HepG2 (cell line): Measurements from ENCODE around the gene SMTNL2. TPM values are rescaled to one million over a fixed set of nuclear protein-coding genes. Genes with fewer than 3 reads are reported as not detected.

Source experiments
- ATAC-seq: fragments of 200-7000 bp; cut with Tn5 transposase; 3 replicates; pipeline ENCODE4 v1.9.1; 2020; ENCODE audit warnings: mild to moderate bottlenecking, moderate library complexity
- BruUV-seq: library from RNA; stranded (reverse); fragments of 400-500 nt; replicated peaks from 2 replicates; lab custom pipeline; 2021; lab: Mats Ljungman, UMichigan
- CTCF ChIA-PET: fragments of 300-600 bp; formaldehyde crosslinking; extraction: SDS; loops from one replicate; lab custom pipeline; 2021; ENCODE audit warnings: low total read pairs, inconsistent platforms, low intra/inter-chr PET ratio; lab: Yijun Ruan, JAX
- POLR2A ChIA-PET: fragments of 350-600 bp; sonication (Branson Sonifier 250); formaldehyde crosslinking; loops from one replicate; lab custom pipeline; 2020; ENCODE audit warnings: antibody characterized with exemption, inconsistent platforms; lab: Yijun Ruan, JAX
- DNase-seq: peaks from one replicate; pipeline ENCODE4 v3.0.0-alpha.2; 2015; ENCODE audit warnings: low spot score
- FAIRE-seq: peaks from 3 replicates; lab custom pipeline; 2011; peaks lifted over from hg19 to GRCh38; lab: Jason Lieb, UNC
- H2AFZ ChIP-seq: one replicate; pipeline ENCODE4 v1.6.1; 2011; ENCODE audit warnings: low read length, inconsistent platforms
- H3K27ac ChIP-seq: fragments of 300-600 bp; 3 replicates; pipeline ENCODE4 v1.8.0; 2011; ENCODE audit warnings: mixed run types, mild to moderate bottlenecking, mixed read lengths, low read length, inconsistent platforms; ENCODE audit not compliant: insufficient read depth; ENCODE audit errors: extremely low read length
- H3K27me3 ChIP-seq, 2 experiments: fragments of 200-600 bp in 1 of 2; 2 replicates in 1 of 2; 3 replicates in 1 of 2; pipeline versions ENCODE4 v1.6.0 to v1.8.0; 2011; ENCODE audit warnings: low read length in 2 of 2, mild to moderate bottlenecking in 2 of 2, moderate library complexity in 2 of 2, inconsistent platforms in 1 of 2; ENCODE audit not compliant: insufficient read depth in 2 of 2, control insufficient read depth in 1 of 2
- H3K36me3 ChIP-seq, 2 experiments: fragments of 200-600 bp in 1 of 2; replicated peaks in 1 of 2; 2 replicates in 1 of 2; 3 replicates in 1 of 2; pipeline versions ENCODE4 v1.5.1 to v1.8.0; 2011; ENCODE audit warnings: low read length in 2 of 2, inconsistent platforms in 1 of 2; ENCODE audit not compliant: insufficient read depth in 2 of 2, control insufficient read depth in 1 of 2
- H3K4me1 ChIP-seq: 2 replicates; pipeline ENCODE4 v1.5.1; 2012; ENCODE audit warnings: low read length, inconsistent platforms; ENCODE audit not compliant: insufficient read depth
- H3K4me2 ChIP-seq: 2 replicates; pipeline ENCODE4 v1.6.0; 2011; ENCODE audit warnings: low read depth, low read length, inconsistent platforms
- H3K4me3 ChIP-seq, 3 experiments: fragments of 200-600 bp in 1 of 3; sonication (generic), shearing (Covaris generic) in 1 of 3; replicated peaks in 1 of 3; 2 replicates each; pipeline ENCODE4 v1.5.1; 2011 to 2016; ENCODE audit warnings: low read length in 3 of 3, inconsistent platforms in 2 of 3, low read depth in 2 of 3, mild to moderate bottlenecking in 2 of 3, control low read depth in 1 of 3, mixed read lengths in 1 of 3; ENCODE audit not compliant: insufficient read depth in 1 of 3
- H3K79me2 ChIP-seq: one replicate; pipeline ENCODE4 v1.6.1; 2011; ENCODE audit warnings: low read length, inconsistent platforms; ENCODE audit not compliant: insufficient read depth
- H3K9ac ChIP-seq: 2 replicates; pipeline ENCODE4 v1.6.0; 2011; ENCODE audit warnings: mild to moderate bottlenecking, low read depth, low read length, inconsistent platforms; ENCODE audit not compliant: insufficient read depth
- H3K9me3 ChIP-seq: 2 replicates; pipeline ENCODE4 v1.5.1; 2012; ENCODE audit warnings: mild to moderate bottlenecking, low read length
- H4K20me1 ChIP-seq: 2 replicates; pipeline ENCODE4 v1.6.0; 2011; ENCODE audit warnings: inconsistent platforms, mild to moderate bottlenecking, low read length, moderate library complexity; ENCODE audit not compliant: insufficient read depth
- AKAP8 ChIP-seq: sonication (generic); formaldehyde crosslinking; IDR thresholded peaks from 2 replicates; pipeline ENCODE4 v1.5.1; 2020; ENCODE audit warnings: mild to moderate bottlenecking, missing genetic modification reagents
- HDAC2 ChIP-seq: sonication (generic); formaldehyde crosslinking; IDR thresholded peaks from 2 replicates; pipeline ENCODE4 v1.4.0; 2020; ENCODE audit warnings: missing genetic modification reagents
- KDM1A ChIP-seq: IDR thresholded peaks from 2 replicates; pipeline ENCODE4 v1.6.1; 2016; ENCODE audit warnings: missing compliant biosample characterization
- MEIS2 ChIP-seq: sonication (generic); formaldehyde crosslinking; IDR thresholded peaks from 2 replicates; pipeline ENCODE4 v1.9.0; 2021; ENCODE audit warnings: mild to moderate bottlenecking, missing genetic modification reagents
- RELA ChIP-seq: sonication (generic); formaldehyde crosslinking; IDR thresholded peaks from 2 replicates; pipeline ENCODE4 v1.4.0; 2020; ENCODE audit warnings: missing genetic modification reagents
- SKI ChIP-seq: fragments of 450-650 bp; IDR thresholded peaks from one replicate; pipeline ENCODE4 v1.6.1; 2018; ENCODE audit warnings: mild to moderate bottlenecking; ENCODE audit not compliant: partially characterized antibody
- ZFP90 ChIP-seq: sonication (generic); formaldehyde crosslinking; IDR thresholded peaks from 2 replicates; pipeline ENCODE4 v1.8.0; 2022; ENCODE audit warnings: missing genetic modification reagents, mild to moderate bottlenecking, inconsistent platforms, borderline replicate concordance
- ZNF431 ChIP-seq: sonication (generic); formaldehyde crosslinking; IDR thresholded peaks from 2 replicates; pipeline ENCODE4 v1.9.0; 2022; ENCODE audit warnings: missing genetic modification reagents, low read depth, mild to moderate bottlenecking, borderline replicate concordance
- ZSCAN21 ChIP-seq: sonication (generic); formaldehyde crosslinking; IDR thresholded peaks from 2 replicates; pipeline ENCODE4 v1.8.0; 2022; ENCODE audit warnings: mild to moderate bottlenecking, missing genetic modification reagents, moderate library complexity, borderline replicate concordance
- ZSCAN30 ChIP-seq: sonication (generic); formaldehyde crosslinking; IDR thresholded peaks from 2 replicates; pipeline ENCODE4 v1.5.0; 2020; ENCODE audit warnings: mild to moderate bottlenecking, missing genetic modification reagents
- WGBS: methylation state at CpG from one replicate; pipeline ENCODE4 v1.1.6; 2017; ENCODE audit warnings: low lambda C conversion rate; 5-methylcytosine and 5-hydroxymethylcytosine counted together
- in situ Hi-C: cut with HindIII; loops from 2 replicates; pipeline ENCODE4 v1.10.0; 2017; ENCODE audit warnings: low pct_unique_long_range_greater_than_20kb; ENCODE audit not compliant: extremely low pct_ligation_motif_present
- intact Hi-C: fragments of 100-400 bp; cut with micrococcal nuclease; formaldehyde crosslinking; loops from one replicate; pipeline ENCODE4 v1.10.0; 2022; ENCODE audit not compliant: unreplicated experiment
- polyA plus RNA-seq, 8 experiments: library from polyadenylated mRNA; depleted of rRNA in 3 of 8; stranded (reverse) in 7 of 8; unstranded in 1 of 8; fragments of >200 nt; fragmentation: Illumina TruSeq in 4 of 8; extraction: Trizol in 4 of 8; gene quantifications; 2 replicates each; pipeline versions ENCODE4 v1.2.1 to v1.2.3, GENCODE V29; 2011 to 2016; ENCODE audit warnings: low read depth in 4 of 8, missing spikeins in 1 of 8, mixed read lengths in 1 of 8; ENCODE audit not compliant: insufficient read depth in 1 of 8
- total RNA-seq, 5 experiments: library from RNA; depleted of rRNA; stranded (reverse); fragments of >200 nt; fragmentation: Illumina TruSeq; extraction: Trizol; gene quantifications; 2 replicates each; pipeline ENCODE4 v1.2.3, GENCODE V29; 2016; ENCODE audit warnings: low read depth in 1 of 5
- TF ChIP-seq, protein P1 (sequence below): sonication (generic); formaldehyde crosslinking; IDR thresholded peaks from 2 replicates; pipeline ENCODE4 v1.5.1; 2020; ENCODE audit warnings: mild to moderate bottlenecking, missing genetic modification reagents, moderate library complexity
- TF ChIP-seq, protein P2 (sequence below): sonication (generic); formaldehyde crosslinking; IDR thresholded peaks from 2 replicates; pipeline ENCODE4 v1.4.0; 2020; ENCODE audit warnings: missing genetic modification reagents
- TF ChIP-seq, protein P3 (sequence below): sonication (generic); formaldehyde crosslinking; IDR thresholded peaks from 2 replicates; pipeline ENCODE4 v1.8.0; 2022; ENCODE audit warnings: missing genetic modification reagents, mild to moderate bottlenecking, inconsistent platforms, borderline replicate concordance

SMTNL2 gene
- total and polyA plus RNA-seq, 2 of the 13 experiments (the other 11 are each of a cell fraction or from before 2014, with no cell fraction given) = 0.41 to 5.1 TPM

DNA sequence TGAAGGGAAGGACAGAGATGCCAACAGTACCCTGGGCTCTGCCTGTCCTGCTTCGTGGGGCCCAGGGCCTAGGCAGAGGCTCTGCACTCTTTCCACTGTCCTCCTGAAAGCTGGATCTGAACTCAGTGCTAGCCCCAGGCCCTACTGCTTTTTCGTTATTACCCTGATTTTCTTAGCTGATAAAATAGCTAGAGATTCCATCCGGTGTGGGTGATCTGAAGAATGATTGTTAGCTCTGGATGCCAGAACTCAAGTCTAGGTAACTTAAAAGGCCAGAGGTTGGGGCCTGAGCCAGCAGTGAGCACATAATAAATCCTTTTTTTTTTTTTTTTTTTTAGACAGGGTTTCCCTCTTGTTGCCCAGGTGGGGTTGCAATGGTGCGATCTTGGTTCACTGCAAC lies 27.3 kb upstream of the SMTNL2 start (continued):
- TF ChIP-seq KDM1A = no peak

DNA sequence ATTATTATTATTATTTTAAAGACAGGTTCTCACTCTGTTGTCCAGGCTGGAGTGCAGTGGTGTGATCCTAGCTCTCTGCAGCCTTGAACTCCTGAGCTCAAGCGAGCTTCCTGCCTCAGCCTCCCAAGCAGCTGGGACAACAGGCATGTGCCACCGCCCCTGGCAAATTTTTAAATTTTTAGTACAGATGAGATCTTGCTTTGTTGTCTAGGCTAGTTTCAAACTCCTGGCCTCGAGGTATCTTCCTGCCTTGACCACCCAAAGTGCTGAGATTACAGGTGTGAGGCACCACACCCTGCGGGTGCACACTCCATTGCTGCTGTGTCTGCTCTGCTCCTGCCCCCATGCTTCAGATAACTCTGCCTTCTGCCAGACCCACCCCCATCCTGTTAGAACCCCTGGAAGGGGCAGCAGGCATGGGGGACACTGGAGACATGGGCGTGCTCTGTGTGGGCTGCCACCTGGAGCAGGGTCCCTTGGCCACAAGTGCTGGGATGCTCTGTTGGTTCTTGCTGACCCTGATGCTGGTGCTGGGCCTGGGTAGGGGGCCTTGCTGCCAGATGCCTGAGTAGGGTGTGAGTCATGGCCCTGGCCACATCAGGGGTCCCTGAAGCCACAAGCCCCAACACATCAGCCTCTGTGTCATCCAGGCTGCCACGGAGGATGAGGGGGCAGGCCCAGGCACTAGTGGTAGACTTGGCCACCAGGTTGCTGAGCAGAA lies 26.5 kb upstream of the SMTNL2 start:
- no peaks in the 10 kb centered on the region for H3K27me3 ChIP-seq
- no peaks in the 10 kb centered on the region for H4K20me1 ChIP-seq
- no peak overlapping the region for H3K27ac ChIP-seq
- no peak for DNase-seq
- no peak for FAIRE-seq
- peaks cover 66% of the 10 kb centered on the region for H3K4me1 ChIP-seq
- no peak overlapping the region for H2AFZ ChIP-seq
- ATAC-seq = no peak
- POLR2A ChIA-PET = interaction anchor here (0.8 to 3.2 kb wide), 2 partner anchors 9 to 19 kb away, joined by 3 to 21 read pairs; no protein-coding TSS in a partner anchor
- peaks cover 2 to 9% of the 10 kb centered on the region in 2 experiments; a peak in 3 of 5 replicates for H3K36me3 ChIP-seq
- H3K9ac ChIP-seq = no peak overlapping the region
- WGBS = 64% methylated on average over 6 of the region's 6 CpGs
- in situ Hi-C loops (loop anchor here (10.0 kb wide), 1 partner anchor 337 kb away; the partner anchor contains the start of gene C17orf107), intact Hi-C loops (no loop called here)
- no TSS peak for BruUV-seq
- no peak overlapping the region for H3K4me2 ChIP-seq
- CTCF ChIA-PET = no interaction called here
- H3K4me3 ChIP-seq = no peak overlapping the region
- H3K79me2 ChIP-seq = peaks cover 16% of the 10 kb centered on the region
- no peaks in the 10 kb centered on the region for H3K9me3 ChIP-seq
- TF ChIP-seq ZNF431 (CRISPR knock-in tag) = no peak
- no peak for TF ChIP-seq MEIS2 (CRISPR knock-in tag)
- TF ChIP-seq RELA (CRISPR knock-in tag) = no peak
- TF ChIP-seq, protein P1, sequence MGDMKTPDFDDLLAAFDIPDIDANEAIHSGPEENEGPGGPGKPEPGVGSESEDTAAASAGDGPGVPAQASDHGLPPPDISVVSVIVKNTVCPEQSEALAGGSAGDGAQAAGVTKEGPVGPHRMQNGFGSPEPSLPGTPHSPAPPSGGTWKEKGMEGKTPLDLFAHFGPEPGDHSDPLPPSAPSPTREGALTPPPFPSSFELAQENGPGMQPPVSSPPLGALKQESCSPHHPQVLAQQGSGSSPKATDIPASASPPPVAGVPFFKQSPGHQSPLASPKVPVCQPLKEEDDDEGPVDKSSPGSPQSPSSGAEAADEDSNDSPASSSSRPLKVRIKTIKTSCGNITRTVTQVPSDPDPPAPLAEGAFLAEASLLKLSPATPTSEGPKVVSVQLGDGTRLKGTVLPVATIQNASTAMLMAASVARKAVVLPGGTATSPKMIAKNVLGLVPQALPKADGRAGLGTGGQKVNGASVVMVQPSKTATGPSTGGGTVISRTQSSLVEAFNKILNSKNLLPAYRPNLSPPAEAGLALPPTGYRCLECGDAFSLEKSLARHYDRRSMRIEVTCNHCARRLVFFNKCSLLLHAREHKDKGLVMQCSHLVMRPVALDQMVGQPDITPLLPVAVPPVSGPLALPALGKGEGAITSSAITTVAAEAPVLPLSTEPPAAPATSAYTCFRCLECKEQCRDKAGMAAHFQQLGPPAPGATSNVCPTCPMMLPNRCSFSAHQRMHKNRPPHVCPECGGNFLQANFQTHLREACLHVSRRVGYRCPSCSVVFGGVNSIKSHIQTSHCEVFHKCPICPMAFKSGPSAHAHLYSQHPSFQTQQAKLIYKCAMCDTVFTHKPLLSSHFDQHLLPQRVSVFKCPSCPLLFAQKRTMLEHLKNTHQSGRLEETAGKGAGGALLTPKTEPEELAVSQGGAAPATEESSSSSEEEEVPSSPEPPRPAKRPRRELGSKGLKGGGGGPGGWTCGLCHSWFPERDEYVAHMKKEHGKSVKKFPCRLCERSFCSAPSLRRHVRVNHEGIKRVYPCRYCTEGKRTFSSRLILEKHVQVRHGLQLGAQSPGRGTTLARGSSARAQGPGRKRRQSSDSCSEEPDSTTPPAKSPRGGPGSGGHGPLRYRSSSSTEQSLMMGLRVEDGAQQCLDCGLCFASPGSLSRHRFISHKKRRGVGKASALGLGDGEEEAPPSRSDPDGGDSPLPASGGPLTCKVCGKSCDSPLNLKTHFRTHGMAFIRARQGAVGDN (CRISPR knock-in tag) = no peak
- TF ChIP-seq AKAP8 (CRISPR knock-in tag) = no peak
- TF ChIP-seq, protein P2, sequence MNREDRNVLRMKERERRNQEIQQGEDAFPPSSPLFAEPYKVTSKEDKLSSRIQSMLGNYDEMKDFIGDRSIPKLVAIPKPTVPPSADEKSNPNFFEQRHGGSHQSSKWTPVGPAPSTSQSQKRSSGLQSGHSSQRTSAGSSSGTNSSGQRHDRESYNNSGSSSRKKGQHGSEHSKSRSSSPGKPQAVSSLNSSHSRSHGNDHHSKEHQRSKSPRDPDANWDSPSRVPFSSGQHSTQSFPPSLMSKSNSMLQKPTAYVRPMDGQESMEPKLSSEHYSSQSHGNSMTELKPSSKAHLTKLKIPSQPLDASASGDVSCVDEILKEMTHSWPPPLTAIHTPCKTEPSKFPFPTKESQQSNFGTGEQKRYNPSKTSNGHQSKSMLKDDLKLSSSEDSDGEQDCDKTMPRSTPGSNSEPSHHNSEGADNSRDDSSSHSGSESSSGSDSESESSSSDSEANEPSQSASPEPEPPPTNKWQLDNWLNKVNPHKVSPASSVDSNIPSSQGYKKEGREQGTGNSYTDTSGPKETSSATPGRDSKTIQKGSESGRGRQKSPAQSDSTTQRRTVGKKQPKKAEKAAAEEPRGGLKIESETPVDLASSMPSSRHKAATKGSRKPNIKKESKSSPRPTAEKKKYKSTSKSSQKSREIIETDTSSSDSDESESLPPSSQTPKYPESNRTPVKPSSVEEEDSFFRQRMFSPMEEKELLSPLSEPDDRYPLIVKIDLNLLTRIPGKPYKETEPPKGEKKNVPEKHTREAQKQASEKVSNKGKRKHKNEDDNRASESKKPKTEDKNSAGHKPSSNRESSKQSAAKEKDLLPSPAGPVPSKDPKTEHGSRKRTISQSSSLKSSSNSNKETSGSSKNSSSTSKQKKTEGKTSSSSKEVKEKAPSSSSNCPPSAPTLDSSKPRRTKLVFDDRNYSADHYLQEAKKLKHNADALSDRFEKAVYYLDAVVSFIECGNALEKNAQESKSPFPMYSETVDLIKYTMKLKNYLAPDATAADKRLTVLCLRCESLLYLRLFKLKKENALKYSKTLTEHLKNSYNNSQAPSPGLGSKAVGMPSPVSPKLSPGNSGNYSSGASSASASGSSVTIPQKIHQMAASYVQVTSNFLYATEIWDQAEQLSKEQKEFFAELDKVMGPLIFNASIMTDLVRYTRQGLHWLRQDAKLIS (CRISPR knock-in tag) = no peak
- no peak for TF ChIP-seq ZSCAN30 (CRISPR knock-in tag)
- no peak for TF ChIP-seq HDAC2 (CRISPR knock-in tag)
- TF ChIP-seq SKI = no peak
- TF ChIP-seq ZFP90 (CRISPR knock-in tag) = no peak
- TF ChIP-seq, protein P3, sequence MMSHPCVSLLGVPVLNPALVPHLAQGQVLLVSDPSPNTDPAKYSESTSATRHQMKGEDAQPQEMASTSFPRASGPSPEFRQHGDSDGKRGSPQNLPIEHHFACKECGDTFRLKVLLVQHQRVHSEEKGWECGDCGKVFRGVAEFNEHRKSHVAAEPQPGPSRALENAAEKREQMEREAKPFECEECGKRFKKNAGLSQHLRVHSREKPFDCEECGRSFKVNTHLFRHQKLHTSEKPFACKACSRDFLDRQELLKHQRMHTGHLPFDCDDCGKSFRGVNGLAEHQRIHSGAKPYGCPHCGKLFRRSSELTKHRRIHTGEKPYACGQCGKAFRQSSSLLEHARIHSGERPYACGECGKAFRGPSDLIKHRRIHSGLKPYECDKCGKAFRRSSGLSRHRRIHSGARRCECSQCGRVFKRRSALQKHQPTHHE (CRISPR knock-in tag) = no peak
- no peak for TF ChIP-seq ZSCAN21 (CRISPR knock-in tag)
